ENCODE measurements around the gene HOXC10. TPM values are rescaled to one million over a fixed set of nuclear protein-coding genes. Genes with fewer than 3 reads are reported as not detected.

The HOXC10 gene
- total and polyA plus RNA-seq, 8 donors = not detected

DNA sequence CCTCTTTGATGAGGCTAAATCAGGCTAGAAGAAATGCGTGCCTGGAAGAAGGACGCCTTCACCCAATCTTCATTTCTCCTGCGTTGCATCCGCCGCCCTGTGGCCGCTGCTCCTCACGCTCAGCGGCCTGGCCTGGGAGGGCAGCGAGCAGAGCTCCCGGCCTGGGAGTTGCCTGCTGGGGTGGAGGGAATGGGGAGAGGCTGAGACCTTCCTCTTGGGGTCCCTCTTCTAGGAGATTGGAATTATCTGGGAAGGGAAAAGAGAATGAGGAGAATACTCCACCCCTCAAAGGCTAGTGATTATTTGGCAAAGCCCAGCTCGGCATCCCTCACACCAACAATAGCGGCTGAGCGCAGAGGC lies 32.6 kb upstream of the HOXC10 start:
- Histone ChIP-seq H3K4me1 (peaks cover 8 to 51% (median 18%) of the 10 kb centered on the region in 4 donors), H3K27ac (no peak overlapping the region), H3K36me3 (no peaks in the 10 kb centered on the region), H3K4me3 (no peak overlapping the region), H3K9me3 (peaks cover 0 to 10% (median 0%) of the 10 kb centered on the region in 4 donors), H3K27me3 (peaks cover 75 to 100% (median 100%) of the 10 kb centered on the region in 3 donors)
- intact Hi-C loops (cut with DNase I; ENCODE audit: low total_unique reads) = no loop called here
- 6 to 20% (median 14%) methylated on average over 13 of the region's 13 CpGs for WGBS, 5 donors
- TF ChIP-seq EP300 (IDR thresholded peaks at IDR 0.05) (no peak), POLR2A (IDR thresholded peaks at IDR 0.05) (no peak), POLR2AphosphoS5 (IDR thresholded peaks at IDR 0.05) (no peak)
- TF ChIP-seq, protein P1, sequence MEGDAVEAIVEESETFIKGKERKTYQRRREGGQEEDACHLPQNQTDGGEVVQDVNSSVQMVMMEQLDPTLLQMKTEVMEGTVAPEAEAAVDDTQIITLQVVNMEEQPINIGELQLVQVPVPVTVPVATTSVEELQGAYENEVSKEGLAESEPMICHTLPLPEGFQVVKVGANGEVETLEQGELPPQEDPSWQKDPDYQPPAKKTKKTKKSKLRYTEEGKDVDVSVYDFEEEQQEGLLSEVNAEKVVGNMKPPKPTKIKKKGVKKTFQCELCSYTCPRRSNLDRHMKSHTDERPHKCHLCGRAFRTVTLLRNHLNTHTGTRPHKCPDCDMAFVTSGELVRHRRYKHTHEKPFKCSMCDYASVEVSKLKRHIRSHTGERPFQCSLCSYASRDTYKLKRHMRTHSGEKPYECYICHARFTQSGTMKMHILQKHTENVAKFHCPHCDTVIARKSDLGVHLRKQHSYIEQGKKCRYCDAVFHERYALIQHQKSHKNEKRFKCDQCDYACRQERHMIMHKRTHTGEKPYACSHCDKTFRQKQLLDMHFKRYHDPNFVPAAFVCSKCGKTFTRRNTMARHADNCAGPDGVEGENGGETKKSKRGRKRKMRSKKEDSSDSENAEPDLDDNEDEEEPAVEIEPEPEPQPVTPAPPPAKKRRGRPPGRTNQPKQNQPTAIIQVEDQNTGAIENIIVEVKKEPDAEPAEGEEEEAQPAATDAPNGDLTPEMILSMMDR (IDR thresholded peaks at IDR 0.05) = no peak
- no peak for DNase-seq

DNA sequence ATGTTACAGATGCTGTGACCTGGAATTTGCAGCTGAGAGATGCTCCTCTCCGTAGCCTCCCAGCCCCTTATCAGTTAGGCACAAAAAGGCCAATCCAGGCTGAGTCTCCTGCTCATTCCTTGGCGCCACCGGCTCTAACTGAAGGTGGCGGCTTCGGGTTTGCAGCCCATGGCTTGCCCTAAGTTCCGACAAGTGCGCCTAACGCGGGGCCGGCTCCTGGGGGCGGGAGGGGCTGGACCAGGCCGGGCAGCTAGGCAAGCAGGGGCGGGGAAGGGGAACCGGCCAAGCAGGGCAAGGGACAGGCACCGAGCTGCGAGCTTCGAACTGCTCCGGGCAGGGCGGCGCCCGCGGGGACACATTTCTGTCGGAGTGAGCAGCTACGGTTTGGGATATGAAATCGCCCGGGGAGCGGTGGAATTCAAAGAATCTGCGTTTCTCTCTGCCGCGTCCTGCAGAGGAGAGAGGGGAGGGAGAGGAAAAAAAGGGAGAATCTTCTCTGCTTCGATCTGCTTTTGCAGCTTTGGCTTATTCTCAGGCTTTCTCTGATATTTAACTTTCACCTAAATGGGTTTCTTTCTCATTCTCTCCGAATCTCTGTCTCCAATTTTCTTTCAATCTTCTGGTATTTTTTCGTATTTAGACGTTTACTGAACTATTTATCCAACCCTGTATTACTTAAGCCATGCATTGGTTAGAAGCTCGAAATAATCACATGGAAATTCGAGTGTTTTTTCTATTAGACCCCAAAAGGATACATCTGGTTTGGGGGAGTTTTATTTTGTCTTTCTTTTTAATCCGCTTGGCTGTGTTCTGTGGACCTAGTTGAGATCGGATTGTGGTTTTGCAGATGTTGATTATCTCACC lies 31.8 kb upstream of the HOXC10 start:
- Histone ChIP-seq H3K4me1 (peaks cover 8 to 51% (median 18%) of the 10 kb centered on the region in 4 donors), H3K9me3 (peaks cover 0 to 10% (median 0%) of the 10 kb centered on the region in 4 donors), H3K27ac (no peak overlapping the region), H3K36me3 (no peaks in the 10 kb centered on the region), H3K27me3 (peaks cover 81 to 100% (median 100%) of the 10 kb centered on the region in 3 donors), H3K4me3 (no peak overlapping the region)
- 7 to 8% (median 7%) methylated on average over 32 to 38 of the region's 38 CpGs for WGBS, 5 donors
- TF ChIP-seq POLR2A (IDR thresholded peaks at IDR 0.05) = no peak
- TF ChIP-seq POLR2AphosphoS5 (IDR thresholded peaks at IDR 0.05) = no peak
- TF ChIP-seq, protein P1 (IDR thresholded peaks at IDR 0.05) = no peak
- no peak for TF ChIP-seq EP300 (IDR thresholded peaks at IDR 0.05)
- intact Hi-C loops (cut with DNase I; ENCODE audit: low total_unique reads) = no loop called here
- DNase-seq = no peak

DNA sequence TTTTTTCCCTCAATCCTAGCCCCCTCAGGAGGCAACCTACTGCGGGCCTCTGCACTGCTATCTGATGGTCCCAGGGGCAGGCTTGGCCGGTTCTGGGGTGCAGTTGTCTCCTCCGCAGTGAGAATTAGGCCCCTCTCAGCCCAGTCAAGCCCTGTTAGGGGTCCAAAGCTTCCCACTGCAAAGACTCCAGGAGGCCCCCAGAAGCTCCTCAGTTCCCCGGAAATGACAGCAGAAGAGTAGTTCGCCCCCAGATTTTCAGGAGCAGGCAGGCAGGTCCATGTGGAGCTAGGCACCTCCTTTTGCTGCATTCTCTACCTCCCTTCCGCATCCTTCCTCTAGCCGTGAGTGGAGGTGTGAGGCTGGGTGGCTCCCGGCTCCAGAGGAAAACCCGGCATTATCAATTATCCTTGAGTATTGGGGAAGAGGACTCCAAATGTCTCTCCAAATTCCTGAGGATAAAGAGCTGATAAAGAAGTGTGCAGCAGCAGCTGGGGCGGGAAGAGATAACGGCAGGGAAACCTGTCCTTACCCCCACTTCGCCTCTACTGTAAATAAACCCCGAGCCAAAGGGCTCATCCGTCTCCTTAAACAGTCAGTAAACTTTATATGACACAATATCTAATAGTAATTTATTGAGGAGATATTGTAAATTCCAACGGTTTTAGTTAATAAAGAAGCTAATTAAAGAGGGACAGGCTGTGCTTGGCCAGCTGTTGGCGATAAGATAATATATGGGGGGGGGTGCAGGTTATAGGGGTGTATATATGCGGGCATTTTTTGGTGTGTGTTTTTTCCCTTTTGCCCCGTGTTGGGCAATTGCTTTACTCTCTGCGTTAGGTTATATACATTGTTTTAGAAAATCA lies 30.9 kb upstream of the HOXC10 start:
- H3K27me3 ChIP-seq = peaks cover 86 to 100% (median 100%) of the 10 kb centered on the region in 3 donors
- 7 to 10% (median 8%) methylated on average over 15 to 19 of the region's 19 CpGs for WGBS, 5 donors
- H3K36me3 ChIP-seq = no peaks in the 10 kb centered on the region
- TF ChIP-seq EP300 (IDR thresholded peaks at IDR 0.05) (no peak), POLR2A (IDR thresholded peaks at IDR 0.05) (no peak), POLR2AphosphoS5 (IDR thresholded peaks at IDR 0.05) (no peak)
- TF ChIP-seq, protein P1 (IDR thresholded peaks at IDR 0.05) = no peak
- no peak overlapping the region for H3K27ac ChIP-seq
- intact Hi-C loops (cut with DNase I; ENCODE audit: low total_unique reads) = no loop called here
- H3K4me1 ChIP-seq = peaks cover 8 to 51% (median 18%) of the 10 kb centered on the region in 4 donors
- no peak for DNase-seq
- peaks cover 0 to 10% (median 0%) of the 10 kb centered on the region in 4 donors for H3K9me3 ChIP-seq
- H3K4me3 ChIP-seq = peak overlapping the region in 1 of 4 donors; percentile 2

DNA sequence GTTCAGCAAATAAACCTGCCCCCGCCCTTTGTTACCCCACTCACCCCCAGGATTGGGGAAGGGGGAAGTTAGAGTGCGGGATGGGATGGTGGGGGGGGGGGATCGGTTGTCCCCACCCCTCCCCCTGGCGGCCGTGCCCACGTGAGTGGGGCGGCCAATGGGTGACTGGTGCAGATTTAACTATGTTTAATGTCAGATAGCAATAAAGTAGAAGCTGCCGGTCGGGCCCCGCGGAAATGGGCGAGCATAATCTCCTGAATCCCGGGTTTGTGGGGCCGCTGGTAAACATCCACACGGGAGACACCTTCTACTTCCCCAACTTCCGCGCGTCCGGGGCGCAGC lies 30.3 kb upstream of the HOXC10 start, which contains the start of gene HOXC12:
Gene HOXC12 (plus strand): TSS at position 210 of the 342 bp plus-strand sequence. CDS start 27 bp downstream, at position 237.
- Histone ChIP-seq H3K4me1 (peaks cover 8 to 51% (median 18%) of the 10 kb centered on the region in 4 donors), H3K27ac (no peak within 1 kb of the TSS), H3K36me3 (no peaks in the 10 kb centered on the region), H3K4me3 (peak within 1 kb of the TSS in 1 of 4 donors; percentile 2), H3K9me3 (peaks cover 0 to 10% (median 0%) of the 10 kb centered on the region in 4 donors), H3K27me3 (peaks cover 88 to 100% (median 100%) of the 10 kb centered on the region in 3 donors)
- no peak for TF ChIP-seq POLR2AphosphoS5 (IDR thresholded peaks at IDR 0.05)
- TF ChIP-seq POLR2A (IDR thresholded peaks at IDR 0.05) = no peak
- TF ChIP-seq, protein P1 (IDR thresholded peaks at IDR 0.05) = no peak
- TF ChIP-seq EP300 (IDR thresholded peaks at IDR 0.05) = no peak
- intact Hi-C loops (cut with DNase I; ENCODE audit: low total_unique reads) = no loop called here
- WGBS, 5 donors = 3 to 7% (median 6%) methylated on average over 12 to 20 of the region's 20 CpGs
- DNase-seq = no peak
